GM19238 (cell line): ENCODE data around the gene WWC1.
A peak's percentile ranks its signal among the peaks of the same experiment; 100 is the strongest.

Experiments used
- DNase-seq: peaks from one replicate; pipeline ENCODE4 v3.0.0; 2011; ENCODE audit warnings: low spot score; ENCODE audit not compliant: insufficient read length

WWC1 gene

GRCh38 chr5:168362097-168362885 lies 70.8 kb downstream of the WWC1 start:
- no peak for DNase-seq

GRCh38 chr5:168364151-168364661 lies 72.8 kb downstream of the WWC1 start:
- DNase-seq, result no peak

- no peak for DNase-seq
Observed at GRCh38 chr5:168364750-168365550, 73.5 kb downstream of the WWC1 start.

GRCh38 chr5:168365581-168366081 lies 74.2 kb downstream of the WWC1 start:
- DNase-seq, result no peak

GRCh38 chr5:168366116-168366515 lies 74.7 kb downstream of the WWC1 start:
- no peak for DNase-seq

- no peak for DNase-seq
Observed at GRCh38 chr5:168368854-168369253, 77.4 kb downstream of the WWC1 start.

- no peak for DNase-seq
Observed at GRCh38 chr5:168370831-168371230, 79.4 kb downstream of the WWC1 start.

- peak; percentile 23 for DNase-seq
Observed at GRCh38 chr5:168372356-168372946, 81.0 kb downstream of the WWC1 start.

GRCh38 chr5:168374532-168374931 lies 83.1 kb downstream of the WWC1 start:
- DNase-seq, result no peak

- no peak for DNase-seq
Observed at GRCh38 chr5:168375214-168375613, 83.8 kb downstream of the WWC1 start.

GRCh38 chr5:168377525-168377924 lies 86.1 kb downstream of the WWC1 start:
- DNase-seq, result no peak

- no peak for DNase-seq
Observed at GRCh38 chr5:168378741-168379140, 87.3 kb downstream of the WWC1 start.

GRCh38 chr5:168382421-168382820 lies 91.0 kb downstream of the WWC1 start:
- no peak for DNase-seq

- no peak for DNase-seq
Observed at GRCh38 chr5:168390491-168390890, 99.0 kb downstream of the WWC1 start.

- no peak for DNase-seq
Observed at GRCh38 chr5:168393773-168394172, 102.3 kb downstream of the WWC1 start.

- DNase-seq, result no peak
Observed at GRCh38 chr5:168400429-168401220, 109.2 kb downstream of the WWC1 start.

- DNase-seq, result no peak
Observed at GRCh38 chr5:168401226-168401625, 109.8 kb downstream of the WWC1 start.

- no peak for DNase-seq
Observed at GRCh38 chr5:168401880-168402279, 110.4 kb downstream of the WWC1 start.

- no peak for DNase-seq
Observed at GRCh38 chr5:168404365-168404764, 112.9 kb downstream of the WWC1 start.

- DNase-seq, result no peak
Observed at GRCh38 chr5:168407211-168407610, 115.8 kb downstream of the WWC1 start.
